H4 (cell line): ENCODE measurements around the gene ZBTB14. TPM values are rescaled to one million over a fixed set of nuclear protein-coding genes. Genes with fewer than 3 reads are reported as not detected.

Experiments used
- DNase-seq: peaks from one replicate; pipeline ENCODE4 v3.0.0-alpha.2; 2015; ENCODE audit warnings: low spot score
- total RNA-seq: library from RNA; depleted of rRNA; stranded (reverse); fragments of >200 nt; shearing (Covaris generic); gene quantifications from 2 replicates; pipeline ENCODE4 v1.2.3, GENCODE V29; 2014; rRNA removed

The ZBTB14 gene, protein sequence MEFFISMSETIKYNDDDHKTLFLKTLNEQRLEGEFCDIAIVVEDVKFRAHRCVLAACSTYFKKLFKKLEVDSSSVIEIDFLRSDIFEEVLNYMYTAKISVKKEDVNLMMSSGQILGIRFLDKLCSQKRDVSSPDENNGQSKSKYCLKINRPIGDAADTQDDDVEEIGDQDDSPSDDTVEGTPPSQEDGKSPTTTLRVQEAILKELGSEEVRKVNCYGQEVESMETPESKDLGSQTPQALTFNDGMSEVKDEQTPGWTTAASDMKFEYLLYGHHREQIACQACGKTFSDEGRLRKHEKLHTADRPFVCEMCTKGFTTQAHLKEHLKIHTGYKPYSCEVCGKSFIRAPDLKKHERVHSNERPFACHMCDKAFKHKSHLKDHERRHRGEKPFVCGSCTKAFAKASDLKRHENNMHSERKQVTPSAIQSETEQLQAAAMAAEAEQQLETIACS
- 17.6 and 18.0 TPM in 2 replicates for total RNA-seq

DNA sequence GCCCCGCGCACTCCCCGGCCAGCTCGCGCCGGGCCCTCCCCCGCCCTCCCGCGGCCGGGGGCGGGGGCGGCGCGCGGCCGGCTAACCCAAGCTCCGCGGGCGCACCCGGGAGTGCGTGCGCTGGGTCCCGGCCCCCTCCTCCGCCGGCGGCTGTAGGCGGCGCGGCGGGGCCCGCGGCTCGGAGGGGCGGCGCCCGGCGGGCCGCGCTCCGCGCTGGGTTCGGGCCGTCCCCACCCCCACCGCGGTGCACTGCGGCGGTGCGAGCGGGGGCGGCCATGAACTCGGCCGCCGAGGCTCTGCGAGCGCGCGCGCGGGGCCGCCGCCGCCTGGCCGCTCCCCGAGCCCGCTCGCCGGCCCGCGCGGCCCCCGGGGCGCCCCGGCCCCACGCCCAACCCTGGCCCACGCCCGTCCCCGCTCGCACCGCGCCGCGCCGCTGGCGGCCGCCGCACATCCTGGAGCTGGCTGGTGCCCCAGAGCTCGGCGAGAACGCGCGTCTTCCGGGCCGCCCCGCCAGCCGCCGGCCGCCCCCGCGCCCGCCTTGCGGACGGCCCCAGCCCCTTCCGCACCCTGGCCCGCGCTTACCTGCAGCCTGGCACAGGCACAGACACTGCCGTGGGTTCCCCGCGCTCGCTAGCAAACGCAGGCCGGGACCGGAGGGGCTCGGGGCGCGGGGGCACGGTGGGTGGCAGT lies at the start of gene ZBTB14:
Gene ZBTB14 (minus strand): TSS at position 496 of the 690 bp plus-strand sequence. CDS start 2,480 bp downstream, outside the sequence.
- peak; percentile 31 for DNase-seq

DNA sequence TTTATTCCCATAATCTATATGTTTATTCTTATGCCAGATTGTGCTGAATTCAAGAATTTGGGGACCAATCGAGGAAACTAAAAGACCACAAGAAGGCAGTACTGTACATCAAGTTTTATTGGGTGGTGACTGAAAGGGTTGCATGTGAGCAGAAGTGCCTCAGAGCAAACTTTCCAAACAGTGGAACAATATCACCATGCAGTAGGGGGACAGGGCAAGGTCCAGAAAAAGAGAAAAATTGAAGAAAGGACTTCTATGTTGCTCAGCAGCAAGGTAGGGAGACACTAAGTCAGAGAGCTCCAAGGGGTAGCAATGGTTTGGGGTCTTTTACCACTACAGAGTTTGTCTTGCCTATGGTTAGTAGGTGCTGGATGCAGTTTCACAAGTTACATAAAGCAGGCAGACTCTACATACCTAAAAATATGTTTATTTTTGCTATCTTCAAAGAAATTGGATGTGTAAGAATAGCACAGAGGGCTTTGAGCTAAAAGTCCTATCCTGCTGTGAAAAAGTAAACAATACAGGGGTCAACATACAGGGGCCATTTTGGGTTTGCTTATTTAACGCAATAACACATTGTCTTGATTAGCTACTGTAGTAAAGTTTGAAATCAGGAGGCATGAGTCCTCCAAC lies 43.8 kb upstream of the ZBTB14 start:
- DNase-seq = no peak

DNA sequence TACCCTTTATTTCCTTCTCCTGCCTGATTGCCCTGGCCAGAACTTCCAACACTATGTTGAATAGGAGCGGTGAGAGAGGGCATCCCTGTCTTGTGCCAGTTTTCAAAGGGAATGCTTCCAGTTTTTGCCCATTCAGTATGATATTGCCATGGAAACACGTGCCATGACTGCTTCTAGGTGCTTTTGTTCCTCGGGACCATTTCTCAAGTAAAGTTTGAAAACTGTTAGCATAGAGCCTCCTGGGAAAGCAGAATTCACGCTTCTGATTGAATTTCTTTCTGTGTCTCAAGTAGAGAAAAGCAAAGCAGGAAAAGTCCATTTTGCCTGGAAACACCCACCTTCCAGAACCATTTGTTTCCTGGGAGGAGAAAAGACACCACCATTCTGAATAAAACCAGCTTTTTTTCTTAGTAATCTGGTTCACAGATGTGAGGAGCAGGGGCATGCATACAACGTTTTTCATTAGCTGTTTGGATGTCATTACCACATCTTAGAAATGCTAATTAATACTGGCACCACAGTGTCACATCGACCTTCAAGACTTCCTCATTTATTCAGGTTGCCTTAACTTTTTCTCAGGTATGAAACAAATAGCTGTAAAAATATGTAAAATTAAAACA lies 39.0 kb upstream of the ZBTB14 start:
- DNase-seq = no peak

DNA sequence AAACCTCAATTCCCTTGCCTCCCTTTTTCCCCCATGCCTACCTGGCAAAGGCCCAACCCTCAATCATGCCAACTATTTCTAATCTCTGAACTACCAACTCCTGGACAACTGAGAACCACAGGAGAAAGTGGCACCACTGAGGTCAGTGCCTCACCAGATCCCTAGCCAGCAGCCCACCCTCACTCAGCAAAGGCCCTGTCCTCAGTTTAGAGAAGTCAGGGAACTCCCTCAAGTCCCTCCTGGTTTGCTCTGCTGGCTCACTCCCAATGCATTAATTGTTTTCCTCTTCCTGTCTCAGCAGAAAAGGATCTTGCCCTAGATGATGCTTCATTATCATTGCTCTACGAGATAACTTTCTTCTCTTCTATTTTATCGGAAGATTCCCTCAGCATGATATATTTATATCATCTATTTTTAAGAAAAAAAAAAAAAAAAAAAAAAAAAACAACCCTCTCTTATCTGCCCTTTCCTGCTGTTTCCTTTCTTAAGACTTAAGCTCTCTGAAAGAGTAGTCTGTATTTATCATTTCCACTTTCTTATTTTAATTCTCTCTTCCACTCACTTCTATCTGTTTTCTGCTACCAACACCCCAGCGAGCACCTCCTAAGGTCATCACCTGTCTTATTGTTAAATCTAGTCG lies 22.7 kb upstream of the ZBTB14 start:
- no peak for DNase-seq

GRCh38 chr18:5317186-5317585 lies 21.7 kb upstream of the ZBTB14 start:
- no peak for DNase-seq

GRCh38 chr18:5315838-5316237 lies 20.3 kb upstream of the ZBTB14 start:
- no peak for DNase-seq

DNA sequence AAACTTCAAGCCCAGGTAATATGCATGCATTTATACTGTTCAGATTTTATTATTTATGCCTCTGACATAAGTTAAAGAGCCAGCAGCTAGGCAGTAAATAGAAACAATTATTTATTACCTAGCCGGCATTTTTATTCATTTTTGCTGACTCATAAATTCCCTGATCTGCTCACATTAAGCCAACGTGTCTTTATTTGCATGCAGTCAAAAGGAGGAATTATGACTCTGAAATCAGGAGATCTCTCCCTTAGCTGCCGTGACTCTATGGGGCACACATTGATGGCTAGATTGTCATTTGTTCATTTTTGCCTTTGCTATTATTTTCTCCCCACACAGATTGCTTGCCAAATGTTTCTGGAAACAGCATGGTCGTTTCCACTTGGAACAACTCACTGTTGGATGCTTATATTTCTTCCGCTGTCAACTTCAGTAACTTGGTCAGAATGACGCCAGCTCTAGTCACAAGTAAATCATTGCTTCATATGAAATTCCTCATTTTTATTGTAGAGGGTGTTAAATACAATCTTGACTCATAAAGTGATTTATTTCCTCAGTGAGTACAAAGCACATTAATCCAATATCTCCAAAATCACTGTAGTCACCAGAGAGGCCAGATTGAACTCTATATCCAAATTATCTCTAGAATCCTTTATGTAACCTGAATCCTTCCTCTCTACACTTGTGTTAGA lies 15.9 kb upstream of the ZBTB14 start:
- DNase-seq = no peak

DNA sequence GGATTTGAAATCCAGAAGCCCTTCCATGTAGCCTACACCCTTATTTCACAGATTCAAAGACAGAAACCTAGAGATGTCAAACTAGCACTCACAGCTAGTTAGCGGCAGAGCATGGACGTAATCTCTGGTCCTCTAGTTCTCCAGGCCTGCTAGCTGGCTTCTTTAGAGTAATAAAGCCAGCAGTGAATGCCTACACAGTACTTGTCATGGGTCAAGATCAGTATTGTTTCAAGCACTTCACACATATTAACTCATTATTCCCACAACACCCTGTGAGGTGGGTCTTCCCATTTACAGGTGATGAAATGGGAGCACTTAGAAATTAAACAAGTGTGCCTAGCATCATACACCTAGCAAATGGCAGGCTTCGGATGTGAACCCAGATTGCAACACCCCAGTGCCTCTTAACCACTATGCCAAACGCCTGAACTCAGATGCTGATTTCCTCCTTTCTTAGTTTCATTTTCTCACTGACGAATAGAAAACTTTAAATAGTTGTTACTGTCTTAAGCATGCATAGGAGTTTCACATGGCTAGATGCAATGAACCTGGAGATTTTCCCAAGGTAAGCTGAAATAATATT lies 14.5 kb upstream of the ZBTB14 start:
- peak; percentile 21 for DNase-seq

DNA sequence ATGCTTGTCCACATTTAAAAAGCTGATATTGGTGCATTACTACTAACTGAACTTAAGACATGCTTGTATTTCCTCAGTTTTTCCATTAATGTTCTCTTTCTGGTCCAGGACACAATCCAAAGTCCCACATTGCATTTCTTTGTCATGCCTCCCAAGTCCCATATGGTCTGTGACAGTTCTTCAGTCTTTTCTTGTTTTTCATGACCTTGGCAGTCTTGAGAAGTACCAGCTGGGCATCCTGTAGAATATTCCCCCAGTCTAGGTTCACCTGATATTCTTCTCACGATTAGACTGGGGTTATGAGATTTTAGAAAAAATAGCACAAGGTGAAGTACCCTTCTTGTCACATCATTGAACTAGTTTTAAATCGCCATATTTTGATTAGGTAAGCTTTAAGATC lies 10.3 kb upstream of the ZBTB14 start:
- no peak for DNase-seq

DNA sequence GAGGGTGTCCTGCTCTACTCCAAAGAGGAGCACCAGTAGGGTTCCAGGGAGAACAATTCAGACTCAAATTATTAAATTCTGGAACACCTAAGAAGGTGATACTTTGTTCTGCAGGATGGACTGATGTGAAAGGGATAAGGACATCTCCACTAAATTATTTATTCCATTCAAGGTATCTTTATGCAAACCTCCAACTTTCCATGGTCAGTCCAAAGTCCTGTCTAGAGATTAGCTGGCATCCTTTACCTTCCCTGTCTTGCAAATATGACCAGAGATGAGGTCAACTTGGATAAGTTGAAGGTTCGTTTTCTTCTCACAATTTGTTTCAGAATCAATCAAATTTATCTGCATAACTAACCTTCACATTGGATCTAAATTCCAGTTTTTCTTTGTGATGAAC lies 8.7 kb upstream of the ZBTB14 start:
- DNase-seq = no peak

DNA sequence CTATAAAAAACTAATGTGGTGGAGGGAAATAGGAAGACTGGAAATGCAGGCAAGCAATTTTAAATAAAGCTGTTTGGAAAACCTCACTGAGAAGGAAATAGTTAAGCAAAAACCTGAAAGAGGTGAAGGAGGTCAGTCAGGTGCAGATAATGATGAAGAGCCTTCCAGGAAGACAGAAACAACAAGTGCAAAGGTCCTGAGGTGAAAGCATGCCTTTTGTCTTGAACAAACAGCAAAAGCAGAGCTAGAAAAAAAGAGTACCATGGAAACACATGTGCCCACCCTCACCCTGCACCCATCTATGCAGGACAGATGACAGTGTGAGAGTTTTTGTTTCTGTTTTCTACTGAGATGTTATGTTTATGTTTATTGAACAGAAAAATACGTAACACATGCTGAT lies 8.1 kb upstream of the ZBTB14 start:
- no peak for DNase-seq

DNA sequence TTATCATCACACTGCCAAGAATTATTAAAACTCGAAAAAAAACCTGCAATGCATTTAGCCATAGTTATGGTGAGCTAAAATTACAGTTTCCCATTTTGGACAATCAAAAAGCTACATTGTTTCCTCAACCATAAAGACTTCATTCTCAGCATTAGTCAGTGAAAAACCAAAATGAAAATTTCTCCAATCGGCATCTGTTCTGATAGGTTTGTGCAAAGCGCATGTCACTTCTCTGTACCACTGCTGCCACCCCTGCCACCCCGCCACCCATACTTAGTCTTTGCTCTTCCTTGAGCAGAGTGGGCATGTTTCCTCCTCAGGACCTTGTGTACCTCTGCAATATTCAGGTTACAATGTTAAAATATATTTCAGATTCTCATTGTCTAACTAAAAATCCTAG lies 7.1 kb upstream of the ZBTB14 start:
- no peak for DNase-seq

DNA sequence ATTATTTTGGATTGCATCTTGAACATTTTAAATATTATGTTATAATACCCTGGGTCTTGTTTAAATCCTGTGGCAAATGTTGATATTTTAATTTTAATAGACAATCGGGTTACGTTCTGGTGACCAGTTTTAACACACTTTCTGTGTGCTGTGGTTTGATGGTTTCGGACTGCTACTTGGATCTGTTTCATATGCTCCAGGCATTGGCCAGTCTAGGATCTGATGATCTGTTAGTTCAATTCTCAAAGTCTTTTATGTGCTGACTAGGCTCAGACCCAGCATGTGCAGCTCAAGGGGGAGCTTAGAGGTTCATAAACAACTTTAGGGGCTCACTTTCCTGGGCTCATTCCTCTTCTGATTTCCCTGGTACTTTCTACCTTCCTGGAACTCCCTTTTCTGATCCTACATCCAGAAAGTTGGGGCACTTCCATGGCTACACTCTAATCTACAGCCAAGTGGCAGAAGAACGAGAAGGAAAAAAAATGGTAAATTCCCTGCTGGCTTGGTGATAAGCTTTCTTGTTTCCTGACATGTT lies 5.0 kb upstream of the ZBTB14 start:
- no peak for DNase-seq

DNA sequence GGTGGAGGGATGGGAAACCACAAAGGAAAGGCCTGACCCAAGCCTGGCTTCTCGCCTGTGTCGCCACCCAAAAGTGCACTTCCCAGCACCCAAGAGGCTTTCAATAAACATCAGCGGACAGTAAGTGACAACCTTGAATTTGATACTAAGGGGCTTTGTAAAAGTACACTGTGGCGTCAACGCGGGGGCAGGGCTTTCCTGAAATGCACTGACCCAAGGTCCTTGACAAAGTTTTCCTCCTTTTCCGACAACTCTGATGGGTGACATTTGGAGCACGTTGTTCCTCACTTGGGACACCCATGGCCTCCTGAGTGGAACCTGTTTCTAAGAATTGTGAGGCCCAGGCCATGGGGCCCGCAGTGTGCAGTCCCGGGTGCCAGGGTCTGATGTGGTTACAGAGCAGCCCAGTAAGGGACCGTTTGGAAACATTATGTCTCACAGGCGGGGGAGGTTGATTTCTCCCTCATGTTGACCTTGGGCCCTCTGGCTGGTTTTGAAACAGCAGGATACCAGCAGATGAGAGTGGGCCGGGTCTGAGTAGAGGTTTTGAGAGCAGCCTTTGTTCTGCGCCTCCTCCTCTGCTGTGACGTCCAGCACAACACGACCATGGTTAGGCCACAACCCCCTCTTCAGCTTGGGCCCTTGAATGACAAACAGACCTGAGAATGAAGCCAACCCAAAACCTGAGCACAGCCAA lies 2.8 kb upstream of the ZBTB14 start:
- no peak for DNase-seq

- DNase-seq = no peak
Observed at GRCh38 chr18:5297597-5297996, 2.1 kb upstream of the ZBTB14 start.

DNA sequence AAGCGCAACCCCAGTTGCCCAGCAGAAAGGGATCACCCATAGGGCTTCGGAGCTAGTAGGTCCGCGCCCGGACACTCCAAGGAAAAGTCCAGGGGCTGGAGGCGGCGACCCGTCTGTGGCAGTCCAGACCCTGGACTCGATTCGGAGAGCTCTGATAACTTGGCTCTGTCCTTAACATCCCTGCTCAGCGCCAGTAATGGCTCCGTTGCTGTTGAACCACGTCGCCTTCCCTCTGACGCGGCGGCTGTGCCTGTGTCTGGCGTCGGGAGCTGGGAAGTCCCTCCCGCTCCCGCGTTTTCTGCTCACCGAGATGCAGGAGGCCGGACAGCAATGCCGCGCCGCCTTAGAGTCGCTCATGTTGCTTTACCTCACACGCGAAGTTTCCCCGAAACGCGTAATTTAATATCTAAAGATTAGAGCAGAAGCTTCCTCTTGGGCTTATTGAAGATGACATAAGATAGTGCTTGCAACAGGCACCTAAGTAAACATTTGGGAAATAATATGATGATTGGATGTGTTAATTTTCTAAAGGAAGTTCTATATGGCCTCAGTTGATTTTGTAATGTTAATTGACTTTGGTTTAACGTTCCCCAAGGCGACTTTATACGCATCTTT lies 1.3 kb upstream of the ZBTB14 start:
- DNase-seq = peak; percentile 86

DNA sequence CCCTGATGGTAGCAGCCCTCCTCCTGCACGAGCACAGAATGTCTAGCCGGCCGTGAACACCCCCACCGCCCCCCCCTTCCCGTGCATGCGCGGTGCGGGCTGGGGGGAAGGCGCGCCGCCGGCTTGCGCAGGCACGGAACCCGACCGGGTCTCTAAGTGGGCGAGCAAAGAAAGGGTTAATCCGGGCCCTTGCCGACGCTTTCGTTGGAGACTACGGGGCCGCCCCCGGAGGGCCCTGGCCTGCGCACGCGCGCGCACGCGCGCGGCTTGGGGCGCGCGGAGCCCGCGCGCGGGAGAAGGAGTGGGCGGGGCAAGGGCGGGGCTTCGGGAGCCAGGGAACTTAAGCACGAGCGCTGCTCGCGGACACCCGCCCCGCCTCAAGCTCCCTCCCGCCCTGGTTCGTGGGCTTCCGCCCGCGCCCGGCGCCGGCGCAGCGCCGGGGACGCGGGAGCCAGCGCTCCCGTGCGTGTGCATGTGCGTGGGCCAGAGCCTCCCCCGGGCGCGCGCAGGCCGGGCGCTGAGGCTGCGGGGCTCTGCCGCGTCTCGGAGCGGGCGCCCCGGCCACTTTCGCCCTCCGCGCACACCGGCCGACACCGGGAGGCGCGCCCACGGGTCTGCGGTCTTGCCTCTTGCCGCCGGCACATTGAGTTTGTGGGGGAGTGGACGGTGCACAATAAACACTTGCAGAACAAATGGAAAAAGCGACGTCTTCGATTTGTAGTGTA lies 617 bp upstream of the ZBTB14 start:
- DNase-seq = peak; percentile 87

GRCh38 chr18:5294457-5295230 lies 882 bp downstream of the ZBTB14 start:
- DNase-seq = peak; percentile 35
